Spleen (tissue), 7 donors: ENCODE measurements around the gene GRIN2C.

Experiments used
- POLR2A ChIP-seq, 3 donors: fragments of 450-650 bp; IDR thresholded peaks; one replicate each; pipeline ENCODE4 v1.5.1; 2017; ENCODE audit warnings: antibody characterized with exemption in 3 of 3, mild to moderate bottlenecking in 1 of 3
- POLR2AphosphoS5 ChIP-seq, 3 donors: sonication (generic); formaldehyde crosslinking; IDR thresholded peaks; one replicate each; pipeline ENCODE4 v1.5.1; 2017; ENCODE audit warnings: antibody characterized with exemption in 3 of 3
- TF ChIP-seq, protein P1 (sequence below), 11 experiments: fragments of 200-600 bp in 7 of 11; fragments of 450-650 bp in 4 of 11; sonication (generic) in 4 of 11; IDR thresholded peaks in 8 of 11; conservative IDR thresholded peaks in 3 of 11; 1 replicate in 7 of 11; 2 replicates in 4 of 11; pipeline versions ENCODE4 v1.4.0 to v1.8.0; 2016 to 2021; ENCODE audit warnings: antibody characterized with exemption in 11 of 11, inconsistent platforms in 4 of 11, mild to moderate bottlenecking in 1 of 11
- donor health status: DM: no; HTN: no; CAD: no; lungs with moderate emphysema.
- donor health status: DM: no; HTN: no; CAD: no.
- donor health status: DM: no; HTN: no; CAD: no.

DNA sequence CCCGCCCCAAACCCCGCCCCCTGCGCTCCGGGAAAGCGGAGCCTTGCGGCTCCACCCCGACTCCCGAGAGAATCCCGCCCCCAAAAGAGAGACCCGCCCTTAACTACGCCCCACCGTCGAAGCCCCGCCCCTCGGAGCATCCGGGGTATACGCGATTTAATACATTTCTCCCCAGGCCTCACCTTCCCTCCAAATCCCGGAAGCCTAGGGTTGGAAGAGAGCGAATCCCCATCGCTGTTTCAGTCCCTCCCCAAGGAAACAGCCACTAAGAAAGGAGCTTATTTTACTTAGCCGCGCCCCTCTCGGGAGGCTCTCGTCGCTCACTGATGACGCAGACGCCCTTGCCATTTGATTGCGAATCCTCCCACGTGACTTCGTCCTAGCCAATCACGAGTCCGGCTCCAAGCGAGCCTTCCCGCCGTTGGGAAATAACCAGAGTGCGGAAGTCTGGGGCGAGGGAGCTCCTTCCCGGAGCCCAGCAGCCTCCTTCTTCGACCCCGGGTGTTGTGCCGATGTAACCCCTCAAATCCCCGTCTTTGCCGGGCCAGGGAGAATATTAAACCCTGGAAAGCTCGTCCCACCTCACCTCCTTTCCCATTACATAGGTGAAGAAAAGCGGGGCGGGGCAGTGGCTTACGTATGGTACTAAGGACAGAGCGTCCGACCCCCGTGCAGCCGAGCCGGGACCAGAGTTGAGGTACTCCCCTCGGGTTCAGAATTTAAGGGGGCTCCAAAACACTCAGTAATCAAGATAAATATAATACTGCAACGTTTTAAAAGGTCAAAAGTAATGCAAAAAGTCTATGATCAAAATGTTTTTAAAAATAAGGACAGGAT, 13.6 kb upstream of the GRIN2C start:
- peak; percentile 83 to 93 (median 87) for TF ChIP-seq POLR2A (IDR thresholded peaks at IDR 0.05)
- TF ChIP-seq, protein P1, sequence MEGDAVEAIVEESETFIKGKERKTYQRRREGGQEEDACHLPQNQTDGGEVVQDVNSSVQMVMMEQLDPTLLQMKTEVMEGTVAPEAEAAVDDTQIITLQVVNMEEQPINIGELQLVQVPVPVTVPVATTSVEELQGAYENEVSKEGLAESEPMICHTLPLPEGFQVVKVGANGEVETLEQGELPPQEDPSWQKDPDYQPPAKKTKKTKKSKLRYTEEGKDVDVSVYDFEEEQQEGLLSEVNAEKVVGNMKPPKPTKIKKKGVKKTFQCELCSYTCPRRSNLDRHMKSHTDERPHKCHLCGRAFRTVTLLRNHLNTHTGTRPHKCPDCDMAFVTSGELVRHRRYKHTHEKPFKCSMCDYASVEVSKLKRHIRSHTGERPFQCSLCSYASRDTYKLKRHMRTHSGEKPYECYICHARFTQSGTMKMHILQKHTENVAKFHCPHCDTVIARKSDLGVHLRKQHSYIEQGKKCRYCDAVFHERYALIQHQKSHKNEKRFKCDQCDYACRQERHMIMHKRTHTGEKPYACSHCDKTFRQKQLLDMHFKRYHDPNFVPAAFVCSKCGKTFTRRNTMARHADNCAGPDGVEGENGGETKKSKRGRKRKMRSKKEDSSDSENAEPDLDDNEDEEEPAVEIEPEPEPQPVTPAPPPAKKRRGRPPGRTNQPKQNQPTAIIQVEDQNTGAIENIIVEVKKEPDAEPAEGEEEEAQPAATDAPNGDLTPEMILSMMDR (IDR thresholded peaks at IDR 0.05 in 8 of 11, conservative IDR thresholded peaks at IDR 0.05 in 3 of 11): peak in 1 of 11 experiments; percentile 31
- TF ChIP-seq POLR2AphosphoS5 (IDR thresholded peaks at IDR 0.05): peak; percentile 91 to 99 (median 97)
